Ureter (tissue), 1 donor: ENCODE results near the gene DRAP1. TPM values are rescaled to one million over a fixed set of nuclear protein-coding genes. Genes with fewer than 3 reads are reported as not detected.

ENCODE experiments used
- DNase-seq: peaks from one replicate; pipeline ENCODE4 v3.0.0-alpha.2; 2020; ENCODE audit warnings: low spot score
- total RNA-seq: library from RNA; stranded (reverse); gene quantifications from one replicate; pipeline ENCODE4 v1.2.4, GENCODE V29; 2023
- donor health status: DM: yes; HTN: yes; CAD: no.

The DRAP1 gene
- total RNA-seq, 1 donor from 2014 or later: 54.0 TPM

GRCh38 chr11:65903715-65904114 lies 15.5 kb upstream of the DRAP1 start:
- DNase-seq: no peak

DNA sequence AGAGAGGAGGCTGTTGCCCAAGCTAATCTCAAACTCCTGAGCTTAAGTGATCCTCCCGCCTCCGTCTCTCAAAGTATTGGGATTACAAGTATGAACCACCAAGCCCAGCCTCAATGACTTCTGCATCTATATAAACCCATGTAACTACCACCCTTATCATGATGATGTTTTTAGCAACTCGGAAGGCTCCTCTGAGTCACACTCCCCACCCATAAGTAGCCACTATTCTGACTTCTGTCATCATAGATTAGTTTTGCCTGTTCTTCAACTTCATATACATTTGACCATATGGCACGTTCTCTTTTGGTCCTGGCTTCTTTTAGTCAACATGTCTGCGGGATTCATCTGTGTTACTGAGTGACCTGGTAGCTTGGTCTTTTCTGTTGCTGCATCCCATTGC lies 12.6 kb upstream of the DRAP1 start:
- DNase-seq: no peak

GRCh38 chr11:65907878-65908277 lies 11.3 kb upstream of the DRAP1 start:
- DNase-seq: no peak

GRCh38 chr11:65911682-65912568 lies 7.3 kb upstream of the DRAP1 start:
- DNase-seq: peak; percentile 73

- DNase-seq: no peak
Observed at GRCh38 chr11:65912845-65913244, 6.4 kb upstream of the DRAP1 start.

- DNase-seq: no peak
Observed at GRCh38 chr11:65915101-65915820, 4.0 kb upstream of the DRAP1 start.

DNA sequence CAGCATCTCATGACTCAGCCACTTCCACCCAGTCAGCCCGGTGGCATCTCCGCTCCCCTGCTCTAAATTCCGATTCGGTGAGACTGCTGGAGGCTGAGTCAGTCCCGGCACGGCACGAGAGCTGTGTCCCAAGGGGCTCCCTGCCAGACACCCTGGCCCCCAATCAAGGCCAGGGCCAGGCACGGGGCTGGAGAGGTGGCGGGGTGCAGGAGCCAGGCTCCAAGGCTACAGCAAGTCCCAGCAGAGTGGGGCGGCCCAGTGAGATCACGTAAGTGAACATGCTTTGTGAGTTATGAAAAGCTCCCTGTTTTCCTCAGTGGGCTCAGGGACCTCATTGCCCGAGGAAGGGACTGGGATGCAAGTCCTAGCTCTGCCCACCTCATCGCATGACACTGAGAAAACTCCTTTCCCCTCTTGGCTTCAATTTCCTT lies 3.4 kb upstream of the DRAP1 start:
- DNase-seq: peak; percentile 89

GRCh38 chr11:65916391-65916790 lies 2.8 kb upstream of the DRAP1 start:
- DNase-seq: no peak

DNA sequence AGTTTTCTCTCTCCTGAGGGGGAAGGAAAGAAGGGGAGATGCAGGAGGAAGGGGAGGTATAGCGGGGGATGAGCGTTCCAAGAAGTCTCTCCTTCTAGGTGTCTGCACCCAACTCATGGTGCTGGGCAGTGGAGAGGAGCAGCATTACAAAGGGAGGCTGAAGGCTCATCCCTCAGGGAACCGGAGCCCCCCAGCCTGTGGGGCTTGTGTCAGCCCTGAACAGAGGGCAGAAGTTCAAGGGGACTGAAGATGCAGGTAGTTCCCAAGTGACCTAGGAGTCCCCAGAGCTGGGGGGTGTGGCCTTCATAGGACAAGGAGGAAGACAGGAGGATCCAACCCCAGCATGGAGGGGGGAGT lies 2.2 kb upstream of the DRAP1 start:
- DNase-seq: no peak

DNA sequence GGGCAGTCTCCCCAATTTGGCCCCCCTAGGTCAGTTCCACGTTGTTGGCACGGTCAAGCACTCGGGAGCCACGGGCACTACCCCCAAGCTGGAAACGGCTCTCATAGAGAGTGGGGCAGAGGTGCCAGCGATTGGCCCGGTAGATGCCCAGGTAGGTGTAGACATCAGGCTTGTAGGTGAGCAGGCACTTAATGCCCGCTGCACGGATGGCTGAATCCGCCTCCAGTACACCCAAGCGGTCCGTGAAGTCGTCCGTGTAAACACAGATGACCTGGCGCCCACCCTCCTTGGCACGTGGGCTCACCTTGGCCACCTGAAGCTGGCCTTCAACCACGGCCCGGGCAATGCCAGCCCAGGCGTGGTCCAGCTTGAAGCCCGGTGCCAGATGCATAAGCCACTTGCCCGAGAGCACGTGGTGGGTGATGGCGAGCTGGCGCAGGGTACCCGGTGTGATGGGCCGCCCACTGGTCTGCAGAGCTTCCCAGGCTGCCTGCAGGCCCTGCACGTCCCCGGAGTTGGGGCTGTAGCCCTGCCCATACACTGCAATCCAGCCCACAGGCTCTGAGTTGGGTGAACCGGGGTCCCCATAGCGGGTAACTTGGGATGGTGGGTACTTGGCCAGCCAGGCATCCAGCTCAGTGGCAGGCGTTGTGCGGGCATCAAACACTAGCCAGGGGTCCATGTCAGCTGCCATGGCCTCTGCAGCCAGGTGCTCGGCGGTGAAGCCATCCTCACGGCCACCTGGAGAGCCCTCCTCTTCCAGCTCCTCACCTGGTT lies 1.6 kb upstream of the DRAP1 start:
- peak; percentile 57 for DNase-seq

- DNase-seq: peak; percentile 69
Observed at GRCh38 chr11:65918211-65919140, 750 bp upstream of the DRAP1 start, which contains the start of gene C11orf68. C11orf68 (minus strand) TSS chr11:65919062; CDS start chr11:65919031, 31 bp downstream.

DNA sequence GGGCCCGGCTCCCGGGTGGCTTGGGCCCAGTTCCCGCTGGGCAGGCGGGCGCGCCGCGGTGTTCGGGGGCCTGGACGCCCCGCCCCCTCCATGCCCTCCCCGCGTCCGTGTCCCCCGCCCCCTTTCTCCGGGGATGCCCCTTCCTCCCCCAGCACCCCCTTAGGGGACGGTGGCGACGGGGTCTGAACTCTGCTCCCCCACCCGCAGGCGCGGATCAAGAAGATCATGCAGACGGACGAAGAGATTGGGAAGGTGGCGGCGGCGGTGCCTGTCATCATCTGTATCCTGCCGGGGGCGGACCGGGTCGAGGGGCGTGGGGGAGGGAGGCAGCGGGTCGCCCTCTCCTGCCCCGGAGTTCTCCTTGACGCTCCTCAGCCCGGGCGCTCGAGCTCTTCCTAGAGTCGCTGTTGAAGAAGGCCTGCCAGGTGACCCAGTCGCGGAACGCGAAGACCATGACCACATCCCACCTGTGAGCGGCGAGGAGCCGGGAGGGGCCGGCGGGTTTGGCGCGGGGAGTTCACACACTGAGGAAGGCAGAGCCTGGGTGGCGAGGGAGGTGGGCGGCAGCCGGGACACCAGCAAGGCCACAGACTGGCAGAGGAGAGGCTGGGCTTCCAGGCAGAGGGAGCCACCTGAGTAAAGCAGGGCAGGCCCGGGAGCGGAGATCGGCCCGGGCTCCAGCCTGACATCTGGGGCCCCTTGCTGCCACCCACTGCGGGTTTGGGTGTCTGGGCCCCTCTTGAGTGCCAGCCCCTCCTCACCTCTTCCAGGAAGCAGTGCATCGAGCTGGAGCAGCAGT lies 546 bp downstream of the DRAP1 start:
- DNase-seq: peak; percentile 67

GRCh38 chr11:65920372-65920802 lies 1.2 kb downstream of the DRAP1 start:
- peak; percentile 49 for DNase-seq

DNA sequence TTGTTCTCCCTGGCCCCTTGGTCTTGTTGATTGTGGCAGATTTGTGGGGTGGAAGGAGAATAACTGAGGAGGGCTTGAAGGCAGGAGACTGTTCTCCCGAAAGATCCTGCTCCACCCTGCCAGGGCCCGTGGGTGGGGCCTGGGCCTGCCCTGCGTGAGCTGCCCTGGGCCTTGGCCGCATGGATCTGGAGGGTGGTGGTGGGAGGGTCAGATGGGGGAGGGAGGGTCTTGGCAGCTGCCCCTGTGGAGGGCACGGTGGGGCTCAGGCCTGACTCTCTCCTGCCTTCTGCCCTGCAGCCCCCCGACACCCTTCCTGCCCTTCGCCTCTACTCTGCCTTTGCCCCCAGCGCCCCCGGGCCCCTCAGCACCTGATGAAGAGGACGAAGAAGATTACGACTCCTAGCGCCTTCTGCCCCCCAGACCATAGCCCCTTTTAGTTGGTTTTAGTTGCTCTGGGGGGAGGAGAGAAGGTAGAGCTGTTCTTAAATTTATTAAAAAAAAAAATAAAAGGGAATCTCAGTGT lies 1.9 kb downstream of the DRAP1 start:
- no peak for DNase-seq

DNA sequence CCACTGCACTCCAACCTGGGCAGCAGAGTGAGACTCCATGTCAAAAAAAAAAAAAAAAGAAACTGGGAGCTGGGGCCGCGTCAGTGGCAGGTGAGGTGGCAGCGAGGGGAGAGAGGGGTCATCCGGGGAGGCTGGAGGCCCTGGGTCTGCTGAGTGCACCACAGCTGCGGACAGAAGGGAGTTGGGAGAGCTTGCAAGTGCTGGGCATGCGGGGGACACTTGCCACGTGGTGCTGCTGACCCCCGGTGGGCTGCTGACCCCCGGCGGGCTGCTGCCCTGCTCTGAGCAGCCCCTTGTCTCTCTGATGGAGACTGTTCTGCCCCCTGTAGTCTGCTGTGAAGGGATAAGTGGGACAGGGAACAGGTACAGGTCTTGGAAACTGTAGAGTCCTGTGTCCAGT lies 2.6 kb downstream of the DRAP1 start:
- DNase-seq: no peak

GRCh38 chr11:65922565-65922964 lies 3.3 kb downstream of the DRAP1 start:
- DNase-seq: no peak

GRCh38 chr11:65925397-65925796 lies 6.2 kb downstream of the DRAP1 start:
- no peak for DNase-seq

DNA sequence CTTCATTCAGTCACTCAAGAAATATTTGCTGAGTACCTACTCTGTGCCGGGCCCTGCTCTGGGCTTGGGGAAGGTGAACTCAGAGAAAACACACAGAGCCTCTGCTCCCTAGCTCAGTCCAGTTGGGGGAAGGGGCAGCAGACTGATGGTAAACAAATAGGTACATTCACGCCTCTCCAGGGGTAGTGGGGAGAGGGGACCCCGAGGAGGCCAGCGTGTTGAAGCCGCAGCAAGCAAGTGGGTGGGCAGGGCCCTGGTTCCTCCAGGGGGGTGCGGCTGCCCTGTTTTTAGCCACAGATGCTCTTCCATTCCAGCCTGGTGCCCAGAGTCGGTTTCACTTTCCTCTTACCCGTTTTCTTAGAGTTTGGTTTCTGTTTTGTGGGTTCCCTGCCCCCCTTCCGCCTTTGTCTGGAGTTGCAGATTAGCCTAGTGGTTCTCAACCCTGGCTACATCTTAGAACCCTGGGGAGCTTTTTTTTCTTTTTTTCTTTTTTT lies 8.7 kb downstream of the DRAP1 start:
- DNase-seq: no peak

- DNase-seq: no peak
Observed at GRCh38 chr11:65928667-65929066, 9.4 kb downstream of the DRAP1 start.
